ENCODE results near the gene MAST3.
"Not testable (repeated sequence)": the region's sequence is repeated elsewhere in the genome, so short reads cannot be mapped to it uniquely, and the experiment has no call there.

MAST3 gene

DNA sequence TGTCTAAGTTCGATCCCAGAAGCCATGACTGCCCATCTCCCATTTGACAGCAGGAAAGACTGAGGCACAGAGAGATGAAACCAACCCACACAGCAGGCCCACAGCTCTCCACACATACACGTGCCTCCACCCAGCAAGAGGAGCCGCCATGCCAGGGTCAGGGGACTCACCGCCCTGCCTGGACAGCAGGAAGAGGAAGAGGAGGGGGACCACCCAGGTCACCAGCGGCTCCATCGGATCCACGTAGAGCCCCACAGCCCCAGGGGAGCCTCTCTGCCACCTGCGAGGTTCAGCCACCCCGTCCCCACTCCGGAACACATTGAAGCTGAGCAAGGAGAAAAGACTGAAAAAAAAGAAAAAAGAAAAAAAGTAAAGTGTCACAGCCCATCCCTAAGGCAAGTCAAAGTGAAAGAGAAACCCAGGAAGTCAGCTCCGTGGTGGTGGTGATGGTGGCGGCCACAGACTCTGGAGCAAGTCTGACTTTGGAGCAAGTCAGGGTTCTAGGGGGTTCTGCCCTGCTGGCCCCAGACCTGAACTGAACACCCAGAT lies 10.9 kb upstream of the MAST3 start, which contains the start of gene IL12RB1:
Gene IL12RB1 (minus strand): TSS at position 345 of the 549 bp plus-strand sequence. CDS start 111 bp downstream, at position 234.
- no peak within 1 kb of the TSS for H3K4me3 ChIP-seq (ENCODE audit: low read depth, low read length)

DNA sequence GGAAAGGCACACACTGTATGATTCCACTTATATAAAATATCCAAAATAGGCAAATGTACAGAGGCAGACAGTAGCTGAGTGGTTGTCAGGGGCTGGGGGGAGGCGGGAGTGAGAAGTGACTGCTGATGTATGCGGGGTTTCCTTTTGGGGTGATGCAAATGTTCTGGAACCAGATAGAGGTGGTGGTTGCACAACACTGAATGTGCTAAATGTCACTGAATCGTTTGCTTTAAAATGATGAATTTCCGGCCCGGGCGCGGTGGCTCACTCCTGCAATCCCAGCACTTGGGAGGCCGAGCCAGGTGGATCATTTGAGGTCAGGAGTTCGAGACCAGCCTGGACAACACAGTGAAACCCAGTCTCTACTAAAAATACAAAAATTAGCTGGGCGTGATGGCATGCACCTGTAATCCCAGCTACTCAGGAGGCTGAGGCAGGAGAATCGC lies 8.5 kb upstream of the MAST3 start:
- not testable (repeated sequence) for H3K4me3 ChIP-seq (ENCODE audit: low read depth, low read length)

DNA sequence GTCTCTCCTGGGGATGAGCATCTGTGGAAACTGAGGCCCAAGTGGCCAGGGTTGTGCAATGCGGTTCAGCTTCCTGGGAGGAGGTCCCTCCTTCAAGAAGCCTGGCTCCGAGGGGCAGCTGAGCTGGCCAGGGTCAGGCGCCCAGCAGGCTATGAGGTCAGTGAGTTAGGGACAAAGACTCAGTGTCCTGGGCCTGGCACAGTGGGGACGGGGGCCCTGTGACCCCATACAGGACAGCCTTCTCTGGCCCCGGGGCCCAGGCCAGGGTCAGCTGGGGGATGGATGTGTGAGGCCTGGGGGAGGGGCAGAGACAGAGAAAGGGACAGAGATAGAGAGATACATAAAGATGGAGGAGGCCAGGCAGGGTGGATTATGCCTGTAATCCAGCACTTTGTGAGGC lies 7.9 kb upstream of the MAST3 start:
- no peak overlapping the region for H3K4me3 ChIP-seq (ENCODE audit: low read depth, low read length)

DNA sequence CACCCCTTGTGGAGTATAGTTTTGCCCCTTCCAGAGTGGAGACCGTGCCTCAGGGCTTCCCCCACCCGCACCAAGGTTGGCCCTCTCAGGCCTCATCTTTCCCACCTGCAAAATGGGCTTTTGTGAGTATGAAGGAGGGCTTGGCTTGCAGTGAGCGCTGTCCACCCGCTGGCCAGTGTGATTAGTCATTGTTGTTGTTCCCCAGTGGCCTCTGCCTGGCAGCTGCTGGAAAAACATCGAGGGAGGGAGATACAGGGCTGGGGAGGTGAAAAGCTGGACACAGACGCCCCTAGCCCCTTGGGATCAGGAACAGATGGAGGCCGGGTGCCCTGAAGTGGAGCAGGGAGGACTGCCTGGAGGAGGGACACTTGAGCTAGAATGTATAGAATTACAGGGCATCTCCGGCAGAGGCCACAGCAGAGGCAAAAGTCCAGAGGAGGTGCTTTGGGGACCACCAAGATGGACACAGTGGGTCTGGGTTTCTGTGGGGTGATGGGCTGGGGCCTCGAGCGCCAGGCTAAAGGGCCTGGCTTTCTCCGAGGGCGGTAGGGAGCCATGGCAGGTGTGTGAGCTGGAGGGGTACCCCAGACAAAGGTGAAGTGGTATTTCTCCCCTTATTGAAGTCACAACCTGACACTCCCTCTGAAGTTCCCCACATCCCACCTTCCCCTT lies 6.9 kb upstream of the MAST3 start:
- no peak overlapping the region for H3K4me3 ChIP-seq (ENCODE audit: low read depth, low read length)

DNA sequence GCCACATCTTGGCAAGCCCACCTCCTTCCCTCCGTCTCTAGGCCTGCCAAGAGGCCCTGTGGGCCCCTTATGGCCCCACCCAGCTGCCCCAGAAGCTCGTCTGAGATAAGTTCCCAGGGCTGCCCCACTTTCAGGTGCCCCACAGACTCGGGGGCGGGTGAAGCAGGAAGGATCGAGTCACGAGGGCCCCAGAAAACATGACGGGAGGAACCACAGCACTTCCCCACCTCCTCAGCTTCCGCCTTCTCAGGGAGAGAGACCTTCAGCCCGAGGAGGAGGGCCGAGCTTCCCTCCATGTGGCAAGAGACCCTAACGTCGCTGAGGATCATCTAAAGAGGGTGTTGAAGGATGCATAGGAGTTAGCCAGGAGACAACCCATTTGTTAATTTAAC lies 6.4 kb upstream of the MAST3 start:
- H3K4me3 ChIP-seq (ENCODE audit: low read depth, low read length) = no peak overlapping the region

DNA sequence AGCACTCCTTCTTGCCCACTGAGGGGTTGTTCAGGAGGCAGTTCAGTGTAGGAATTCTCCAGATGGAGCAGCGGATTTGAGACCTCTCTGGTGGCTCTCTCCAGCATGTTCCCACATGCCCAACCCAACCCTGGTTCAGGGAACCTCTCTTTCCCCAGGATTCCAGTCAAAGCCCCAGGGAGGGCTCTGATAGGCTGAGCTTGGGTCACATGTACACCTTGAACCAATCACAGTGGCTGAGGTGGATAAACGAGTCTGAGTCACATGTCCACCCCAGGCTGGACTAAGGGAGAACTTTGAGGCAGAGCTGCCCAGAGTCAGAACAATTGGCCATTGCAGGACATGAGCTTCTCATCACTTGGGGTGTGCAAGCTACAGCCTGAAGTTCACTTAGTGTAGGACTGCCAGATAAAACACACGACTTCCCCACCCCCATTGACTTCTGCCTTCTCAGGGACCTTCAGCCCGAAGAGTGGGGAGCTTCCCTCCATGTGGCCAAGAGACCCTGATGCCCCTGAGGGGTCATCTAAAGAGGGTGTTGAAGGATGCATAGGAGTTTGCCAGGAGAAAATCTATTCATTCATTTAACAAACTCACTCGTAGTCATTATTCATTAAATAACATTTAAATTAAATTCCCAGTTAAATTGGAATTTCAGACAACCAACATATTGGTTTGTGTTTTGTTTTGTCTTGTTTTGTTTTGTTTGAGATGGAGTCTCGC lies 4.0 kb upstream of the MAST3 start:
- no peak overlapping the region for H3K4me3 ChIP-seq (ENCODE audit: low read depth, low read length)

DNA sequence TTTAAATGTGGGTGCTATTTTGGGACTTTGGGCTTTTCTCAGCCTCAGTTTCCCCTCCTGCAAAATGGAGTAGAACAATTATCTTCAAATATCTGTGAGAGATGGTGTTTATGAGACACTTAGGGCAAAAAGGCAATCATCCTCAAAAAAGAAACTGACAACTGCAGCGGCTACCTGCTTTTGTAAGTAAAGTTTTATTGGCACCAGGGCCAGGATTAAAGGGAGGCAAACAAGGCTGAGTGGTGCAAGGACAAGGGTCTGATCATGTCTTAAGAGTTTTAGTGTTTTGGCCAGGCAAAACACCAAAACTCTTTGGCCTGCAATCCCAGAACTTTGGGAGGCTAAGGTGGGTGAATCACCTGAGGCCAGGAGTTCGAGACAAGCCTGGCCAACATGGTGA lies 1.3 kb upstream of the MAST3 start:
- no peak overlapping the region for H3K4me3 ChIP-seq (ENCODE audit: low read depth, low read length)

DNA sequence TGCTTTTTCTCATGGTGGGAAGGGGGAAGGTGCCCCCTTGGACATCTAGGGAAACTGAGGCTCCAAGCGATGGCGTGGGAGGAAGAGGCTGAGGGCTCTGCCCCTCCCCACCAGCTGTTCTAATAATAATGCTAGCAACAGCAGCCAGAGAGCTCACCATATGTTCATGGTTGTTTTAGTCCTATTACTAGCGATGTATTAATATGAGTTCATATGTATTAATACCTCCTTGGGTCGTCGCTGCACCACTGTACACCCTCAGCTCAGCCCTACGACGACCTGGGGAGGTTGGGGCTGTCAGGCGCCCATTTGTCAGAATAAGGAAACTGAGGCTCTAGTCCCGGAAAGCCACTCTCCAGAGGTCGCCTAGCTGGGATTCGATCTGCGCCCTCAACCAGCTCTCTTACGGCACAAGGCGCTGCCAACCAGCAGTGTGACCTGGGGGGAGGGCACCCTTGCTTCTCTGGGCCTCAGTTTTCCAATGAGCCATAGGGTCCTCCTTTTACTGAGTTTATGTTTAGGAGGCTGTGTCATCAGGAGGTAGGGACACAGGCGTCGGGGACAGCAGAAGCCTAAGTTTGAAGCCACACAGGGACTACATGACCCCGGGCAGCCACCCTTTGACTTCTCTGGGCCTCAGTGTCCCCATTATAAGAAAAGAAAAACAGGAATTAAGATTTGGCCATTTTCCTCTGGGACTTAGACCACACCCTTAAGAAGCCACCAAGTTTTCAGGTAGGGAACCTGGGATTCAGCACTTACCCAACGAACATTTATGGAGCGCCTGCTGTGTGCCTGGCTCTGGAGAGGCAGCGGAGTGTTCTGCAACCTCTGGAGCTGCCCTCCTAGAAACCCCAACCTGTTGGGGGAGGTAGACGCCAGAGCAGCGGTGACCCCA lies 664 bp downstream of the MAST3 start:
- peak overlapping the region; percentile 20 for H3K4me3 ChIP-seq (ENCODE audit: low read depth, low read length)

DNA sequence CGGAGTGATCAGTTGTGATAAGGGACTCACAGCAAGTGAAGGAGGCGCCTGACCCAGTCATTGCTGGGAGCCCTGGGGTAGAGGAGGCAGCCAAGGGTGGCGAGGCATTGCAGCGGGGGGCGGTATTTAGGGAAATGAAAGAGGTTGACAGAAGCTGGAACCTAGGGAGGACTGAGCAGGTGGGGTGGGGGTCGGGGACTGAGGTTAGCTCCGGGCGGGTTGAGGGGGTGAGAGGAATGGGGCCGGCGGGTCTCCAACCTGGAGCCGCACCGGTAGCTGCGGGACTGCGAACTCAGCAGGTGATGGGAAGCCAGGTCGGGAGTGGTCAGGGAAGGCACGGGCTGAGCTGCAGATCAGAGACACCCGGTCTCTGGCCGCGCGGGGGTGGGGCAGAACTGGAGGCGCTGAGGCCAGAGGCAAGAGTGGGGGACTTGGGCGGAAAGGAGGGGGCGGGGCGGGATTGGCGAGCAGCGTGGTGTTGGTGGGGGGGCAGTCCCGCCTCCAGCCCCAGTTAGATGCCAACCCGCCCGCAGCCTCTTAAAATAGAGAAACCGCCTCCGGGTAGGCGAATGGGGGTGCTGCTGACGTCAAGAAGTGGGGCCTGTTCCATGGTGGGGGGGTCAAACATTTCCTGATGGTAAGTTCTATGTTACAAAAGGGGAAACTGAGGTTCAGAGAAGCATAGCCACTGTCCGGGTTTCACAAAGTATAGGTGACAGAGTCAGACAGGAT lies 1.5 kb downstream of the MAST3 start:
- H3K4me3 ChIP-seq (ENCODE audit: low read depth, low read length) = peak overlapping the region; percentile 13

DNA sequence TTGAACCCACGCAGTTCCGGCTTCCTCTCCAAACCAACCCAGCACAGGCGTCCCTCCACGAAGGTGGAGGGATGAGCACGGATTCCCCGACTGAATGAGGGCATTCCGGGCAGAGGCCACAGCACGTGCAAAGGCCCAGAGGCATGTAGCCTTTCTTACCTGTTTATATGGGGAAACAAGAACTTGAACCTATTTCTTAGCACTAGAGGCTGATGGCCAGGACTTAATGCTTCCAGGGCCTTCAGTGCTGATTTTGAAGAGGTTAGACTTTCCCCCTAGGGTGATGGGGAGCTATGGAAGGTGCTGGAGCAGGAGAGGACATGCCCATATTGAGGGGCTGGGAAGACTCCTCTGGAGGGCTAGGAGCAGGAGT lies 2.0 kb downstream of the MAST3 start:
- H3K4me3 ChIP-seq (ENCODE audit: low read depth, low read length) = no peak overlapping the region

DNA sequence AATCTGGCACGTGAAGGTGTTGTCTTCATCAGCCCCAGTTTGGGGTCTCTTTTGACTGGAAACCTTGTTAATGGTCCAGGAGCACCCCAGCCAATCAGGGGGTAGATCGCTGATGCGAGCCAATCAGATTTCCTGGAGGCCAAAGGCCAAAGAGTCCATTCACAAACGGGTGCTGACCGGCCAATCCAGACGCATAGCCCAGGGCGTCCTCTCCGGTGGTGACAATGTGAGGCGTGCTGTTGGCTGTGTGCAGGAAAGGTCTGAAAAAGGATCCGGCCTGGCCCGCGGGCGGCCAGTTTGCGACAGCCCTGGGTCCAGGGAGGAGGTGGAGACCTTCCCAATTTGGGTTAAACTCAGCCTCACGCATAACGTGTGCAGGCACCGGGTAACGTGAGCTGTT lies 3.1 kb downstream of the MAST3 start:
- H3K4me3 ChIP-seq (ENCODE audit: low read depth, low read length) = no peak overlapping the region

DNA sequence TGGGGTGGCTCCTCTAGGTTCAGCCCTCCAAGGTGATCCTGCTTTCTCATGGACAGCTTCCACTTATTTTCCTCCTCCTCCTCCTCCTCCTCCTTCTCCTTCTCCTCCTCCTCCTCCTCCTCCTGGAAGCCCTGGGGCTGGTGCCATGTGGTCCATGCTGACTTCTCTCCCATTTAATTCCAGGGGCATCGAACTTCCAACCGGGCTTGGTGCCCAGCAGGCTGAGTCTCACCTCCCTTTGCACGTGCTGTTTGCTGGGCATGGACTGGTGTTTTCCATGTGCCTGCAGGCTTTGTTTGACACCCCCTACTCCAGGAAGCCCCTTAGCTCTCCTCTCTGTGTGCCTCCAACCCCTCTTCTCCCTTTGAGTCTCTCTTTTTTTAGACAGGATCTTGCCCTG lies 3.7 kb downstream of the MAST3 start:
- H3K4me3 ChIP-seq (ENCODE audit: low read depth, low read length) = no peak overlapping the region

DNA sequence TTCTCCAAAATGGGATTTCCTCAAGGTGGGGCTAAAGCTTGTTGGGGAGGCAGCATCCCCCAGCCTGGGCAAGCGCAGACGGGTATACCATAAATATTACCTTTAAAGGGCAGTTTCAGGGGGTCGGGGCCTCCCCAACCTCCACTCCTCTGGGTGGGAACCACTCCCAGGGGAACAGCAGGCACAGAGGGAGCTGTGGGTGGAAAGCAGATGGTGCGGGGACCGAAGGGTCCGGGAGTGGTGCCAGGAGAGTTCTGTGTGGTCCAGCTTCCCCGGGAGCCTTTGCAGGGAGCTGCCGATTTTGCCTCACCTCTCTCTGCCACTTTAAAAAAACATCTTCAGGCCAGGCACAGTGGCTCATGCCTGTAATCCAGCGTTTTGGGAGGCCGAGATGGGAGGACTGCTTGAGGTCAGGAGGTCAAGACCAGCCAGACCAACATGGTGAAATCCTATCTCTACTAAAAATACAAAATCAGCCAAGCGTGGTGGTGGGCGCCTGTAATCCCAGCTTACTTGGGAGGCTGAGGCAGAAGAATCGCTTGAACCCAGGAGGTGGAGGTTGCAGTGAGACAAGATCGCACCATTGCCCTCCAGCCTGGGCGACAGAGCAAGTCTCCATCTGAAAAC lies 5.5 kb downstream of the MAST3 start:
- H3K4me3 ChIP-seq (ENCODE audit: low read depth, low read length) = no peak overlapping the region

DNA sequence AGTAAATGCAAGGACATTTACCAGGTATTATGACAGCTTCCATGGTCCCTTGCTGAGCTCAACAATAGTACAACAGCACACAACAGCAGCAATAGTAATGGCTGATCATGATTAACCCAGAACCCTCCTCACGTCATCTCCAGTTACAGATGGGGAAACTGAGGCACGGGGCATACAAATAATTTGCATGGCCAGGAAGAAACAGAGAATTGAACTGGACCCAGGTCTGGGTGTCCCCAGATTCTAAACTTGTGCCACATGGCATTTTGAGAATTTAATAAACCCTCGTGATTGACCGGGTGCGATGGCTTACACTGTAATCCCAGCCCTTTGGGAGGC lies 7.2 kb downstream of the MAST3 start:
- peak overlapping the region; percentile 48 for H3K4me3 ChIP-seq (ENCODE audit: low read depth, low read length)

DNA sequence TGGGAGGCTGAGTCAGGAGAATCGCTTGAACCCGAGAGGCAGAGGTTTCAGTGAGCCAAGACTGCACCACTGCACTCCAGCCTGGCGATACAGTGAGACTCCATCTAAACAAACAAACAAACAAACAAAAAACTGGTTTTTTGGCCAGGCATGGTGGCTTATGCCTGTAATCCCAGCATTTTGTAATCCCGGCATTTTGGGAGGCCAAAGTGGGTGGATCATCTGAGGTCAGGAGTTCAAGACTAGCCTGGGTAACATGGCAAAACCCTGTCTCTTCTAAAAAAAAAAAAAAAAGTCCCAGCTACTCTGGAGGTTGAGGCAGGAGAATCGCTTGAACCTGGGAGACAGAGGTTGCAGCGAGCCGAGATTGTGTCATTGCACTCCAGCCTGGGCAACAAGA lies 7.7 kb downstream of the MAST3 start:
- not testable (repeated sequence) for H3K4me3 ChIP-seq (ENCODE audit: low read depth, low read length)

DNA sequence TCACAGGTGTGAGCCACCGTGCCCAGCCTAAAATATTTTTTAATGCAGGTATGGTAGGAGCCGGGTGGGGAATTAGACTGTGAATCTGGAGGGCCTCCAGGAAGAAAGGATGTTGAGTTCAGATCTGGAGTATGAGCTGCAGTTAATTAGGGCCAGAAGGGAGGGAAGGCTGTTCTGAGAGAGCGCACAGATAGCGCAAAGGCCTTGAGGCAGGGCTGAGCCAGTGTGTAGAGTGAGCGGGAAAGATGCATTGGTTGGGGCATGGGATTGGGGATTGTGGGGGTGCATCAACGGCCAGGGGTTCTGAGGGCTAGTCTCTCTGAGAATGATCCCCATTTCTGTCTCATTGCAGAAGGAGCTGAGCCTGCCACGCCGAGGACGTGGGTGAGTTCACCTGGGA lies 9.7 kb downstream of the MAST3 start:
- no peak overlapping the region for H3K4me3 ChIP-seq (ENCODE audit: low read depth, low read length)

DNA sequence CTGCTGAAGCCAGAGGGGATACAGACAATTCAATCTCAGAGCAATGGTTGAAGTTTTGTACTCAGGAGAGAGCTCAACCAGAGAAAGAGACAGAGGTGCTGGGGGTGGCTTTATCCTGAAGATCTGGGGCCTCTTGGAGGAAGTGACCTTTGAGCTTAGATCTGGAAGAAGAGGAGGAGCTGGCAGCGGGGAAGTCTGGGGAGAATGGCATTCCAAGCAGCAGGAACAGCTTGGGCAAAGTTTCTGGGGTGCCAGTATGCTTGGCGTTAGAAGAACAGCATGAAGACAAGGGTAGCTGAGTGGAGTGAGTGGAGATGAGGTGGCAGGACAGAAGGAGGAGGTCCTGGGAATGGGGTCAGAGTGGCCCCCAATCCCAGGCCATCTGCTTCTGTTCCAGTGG lies 11.3 kb downstream of the MAST3 start:
- no peak overlapping the region for H3K4me3 ChIP-seq (ENCODE audit: low read depth, low read length)

DNA sequence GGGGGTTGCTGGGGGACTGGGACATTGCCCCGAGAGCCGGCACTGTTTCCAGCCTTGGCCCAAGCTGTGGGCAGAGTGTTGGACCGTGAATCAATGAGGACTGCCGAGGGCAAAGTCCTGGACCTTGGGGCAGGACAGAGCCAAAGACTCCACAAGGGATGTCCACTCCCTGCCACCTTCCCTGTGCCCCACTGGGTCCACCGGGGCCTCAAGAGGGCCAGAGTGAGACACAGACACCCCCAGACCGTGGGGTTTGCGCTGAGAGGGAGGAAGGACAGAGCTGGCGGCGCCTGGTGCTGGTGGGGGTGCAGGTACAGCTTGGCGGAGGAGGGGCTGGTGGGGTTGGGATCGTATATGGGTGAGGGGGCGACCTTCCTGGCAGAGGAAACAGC lies 11.8 kb downstream of the MAST3 start:
- H3K4me3 ChIP-seq (ENCODE audit: low read depth, low read length) = peak overlapping the region; percentile 70

DNA sequence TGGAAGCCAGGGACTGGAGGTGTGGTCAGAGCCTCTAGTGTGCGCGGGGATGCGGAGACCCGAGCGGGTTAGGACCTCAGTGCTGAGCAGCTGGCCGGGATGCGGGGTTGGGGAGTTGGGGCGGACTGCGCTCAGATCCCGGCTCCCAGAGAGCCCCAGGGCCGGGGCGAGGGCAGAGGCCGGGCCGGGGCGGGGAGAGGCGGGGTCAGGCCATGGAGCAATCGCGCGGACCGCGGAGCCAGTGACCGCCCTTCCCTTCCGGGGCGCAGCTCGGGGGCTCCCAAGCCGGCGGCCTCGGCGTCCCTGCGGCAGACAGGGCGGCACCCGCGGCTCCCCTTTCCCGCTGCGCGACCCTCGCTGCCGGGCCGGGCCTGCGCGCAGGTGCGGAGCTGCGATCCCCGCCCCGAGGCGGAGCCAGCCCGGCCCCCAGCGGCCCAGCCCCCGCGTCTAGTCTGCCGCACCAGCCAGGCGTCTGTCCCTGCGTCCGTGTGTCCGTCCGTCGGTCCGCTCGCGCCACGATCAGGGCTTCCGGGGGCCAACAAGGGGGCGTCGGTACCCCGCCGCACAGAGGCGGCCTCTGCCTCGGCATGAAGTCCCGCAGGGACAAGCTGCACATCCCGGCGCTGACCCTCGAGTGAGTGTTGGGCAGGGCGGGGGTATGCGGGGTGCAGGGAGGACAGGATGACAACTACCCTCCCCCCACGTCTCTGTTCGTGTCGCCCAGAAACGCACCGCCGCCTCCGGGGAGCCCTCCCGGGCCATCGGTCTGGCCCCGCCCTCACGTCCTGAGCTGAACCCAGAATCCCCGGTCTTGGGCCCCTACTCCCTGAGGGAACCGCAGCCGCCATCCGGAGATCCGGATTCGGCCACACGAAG lies 12.4 kb downstream of the MAST3 start:
- peak overlapping the region; percentile 70 for H3K4me3 ChIP-seq (ENCODE audit: low read depth, low read length)

Data from iPS-11a (cell line).